Fibroblast of skin of right biceps (primary cell): Measurements from ENCODE around the gene VSTM1.
A peak's percentile ranks its signal among the peaks of the same experiment; 100 is the strongest.
"Not testable (repeated sequence)": the region's sequence is repeated elsewhere in the genome, so short reads cannot be mapped to it uniquely, and the experiment has no call there.

Experiments
- DNase-seq: peaks from one replicate; pipeline ENCODE4 v3.0.0-alpha.2; 2013

VSTM1 gene

DNA sequence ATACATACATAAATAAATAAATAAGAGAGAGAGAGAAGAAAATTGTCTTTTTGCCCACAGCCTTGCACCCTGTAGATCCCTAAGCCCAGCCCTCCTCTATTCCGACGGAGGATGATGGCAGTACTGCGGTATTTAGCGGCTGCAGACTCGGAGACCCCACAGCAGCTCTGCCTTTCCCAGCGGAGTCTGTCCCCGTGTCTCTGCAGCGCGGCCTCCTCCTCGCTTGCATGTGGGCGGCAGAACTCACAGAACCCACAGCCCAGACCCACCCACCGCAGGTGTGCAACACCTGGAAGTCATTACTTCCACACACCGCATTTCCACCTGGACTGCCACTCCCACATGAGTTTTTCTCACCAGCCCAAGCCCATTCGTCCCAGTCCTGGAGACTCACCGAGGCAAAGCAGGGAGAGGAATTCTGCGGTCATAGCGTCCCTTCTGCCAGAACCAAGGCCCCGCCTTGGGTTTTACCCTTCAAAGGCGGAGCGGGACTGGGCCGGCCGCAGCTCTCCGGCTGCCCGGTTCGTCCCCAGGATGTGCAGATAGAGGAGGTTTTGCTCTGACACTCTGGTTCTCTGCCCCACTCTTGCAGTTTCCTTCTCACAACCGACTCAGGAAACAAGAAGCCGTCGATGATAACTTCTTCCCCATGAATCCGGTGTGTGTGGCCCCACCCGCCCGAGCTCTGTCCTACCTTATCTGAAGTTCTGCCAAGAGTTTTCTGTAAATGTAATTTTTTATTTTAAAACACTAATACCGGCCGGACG lies at the start of gene VSTM1:
TSS of gene VSTM1 (minus strand) at position 548 of the 767 bp plus-strand sequence. CDS start at position 428, 120 bp downstream.
- no peak for DNase-seq

- no peak for DNase-seq
Measured at GRCh38 chr19:54109651-54110050, 46.0 kb upstream of the VSTM1 start.

DNA sequence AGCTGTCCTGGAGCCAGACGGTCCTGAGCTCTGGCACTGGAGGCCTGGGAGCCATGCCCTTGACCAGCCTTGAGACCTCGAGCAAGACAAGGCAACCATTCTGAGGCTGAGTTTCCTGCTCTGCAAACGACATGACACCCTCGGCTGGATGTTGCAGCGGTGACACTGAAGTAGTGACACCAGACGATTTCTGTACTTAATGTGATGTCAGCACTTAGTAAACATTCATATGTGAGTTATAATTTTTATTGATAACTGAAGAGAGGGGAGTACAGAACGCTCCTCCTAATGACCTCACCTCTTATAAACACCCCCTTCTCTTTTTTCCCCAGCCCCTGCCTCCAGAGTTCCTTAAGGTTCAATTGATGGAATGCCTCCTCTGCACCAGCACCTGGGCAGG lies 44.8 kb upstream of the VSTM1 start:
- no peak for DNase-seq

DNA sequence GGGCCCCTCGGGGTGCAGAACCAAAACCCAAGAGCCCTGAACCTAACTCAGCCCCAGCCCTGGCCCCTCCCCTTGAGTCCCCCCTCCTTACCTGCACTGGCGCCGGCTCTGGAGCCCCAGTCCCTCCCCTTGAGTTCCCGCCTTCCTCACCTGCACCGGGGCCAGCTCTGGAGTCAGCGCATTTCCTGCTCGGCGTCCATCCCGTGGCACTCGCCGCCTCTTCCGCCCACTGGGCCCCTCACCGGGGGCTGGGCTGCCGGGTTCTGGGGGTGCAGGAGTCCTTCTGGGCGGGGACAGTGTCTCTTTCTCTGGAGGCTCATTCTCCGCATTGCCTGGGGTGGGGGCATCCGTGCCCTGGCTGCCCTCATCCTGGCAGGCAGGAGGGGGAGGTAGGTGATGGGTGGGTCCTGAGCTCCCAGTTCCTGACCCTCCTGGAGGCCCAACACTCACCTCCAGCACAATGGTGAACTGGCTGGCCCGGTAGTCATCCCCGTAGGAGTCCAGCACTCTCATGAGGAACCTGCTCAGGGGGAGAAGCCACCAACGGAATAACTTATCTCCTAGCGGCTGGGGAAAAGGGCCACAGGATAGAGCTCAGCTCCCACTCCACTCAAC lies 44.3 kb upstream of the VSTM1 start:
- no peak for DNase-seq

DNA sequence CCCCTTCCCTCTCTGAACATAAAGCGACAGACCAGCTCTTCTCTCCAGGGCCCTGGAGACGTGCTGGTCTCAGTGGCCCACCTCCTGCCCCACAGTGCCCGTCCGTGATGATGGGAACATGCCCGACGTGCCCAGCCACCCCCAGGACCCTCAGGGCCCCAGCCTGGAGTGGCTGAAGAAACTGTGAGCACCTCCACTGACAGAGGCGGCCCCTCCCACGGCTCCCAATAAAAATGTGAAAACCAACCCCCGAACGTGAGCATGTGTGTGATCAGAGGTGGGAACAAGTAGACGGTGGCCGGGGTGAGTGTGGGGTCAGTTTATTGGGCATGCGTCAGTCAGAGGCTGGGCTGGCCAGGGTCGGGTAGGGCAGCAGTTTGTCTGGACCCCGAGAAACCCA lies 43.0 kb upstream of the VSTM1 start:
- DNase-seq: no peak

DNA sequence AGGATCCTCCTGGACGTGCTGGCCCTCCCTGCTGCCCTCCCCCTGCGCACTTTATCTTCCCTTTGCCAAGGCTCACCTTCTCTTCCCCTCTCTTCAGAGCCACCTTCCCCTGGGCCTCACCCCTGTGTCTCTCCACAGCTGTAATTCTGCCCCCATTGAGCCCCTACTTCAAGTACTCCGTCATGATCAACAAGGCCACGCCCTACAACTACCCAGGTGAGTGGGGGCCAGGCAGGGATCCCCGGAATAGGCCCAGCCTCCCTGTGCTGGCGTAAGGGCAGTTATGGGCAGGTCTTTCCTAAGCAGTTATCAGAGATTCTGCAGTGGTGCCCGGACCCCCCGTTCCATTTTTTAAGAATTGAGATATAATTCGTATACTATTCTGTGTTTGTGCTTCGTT lies 42.1 kb upstream of the VSTM1 start:
- no peak for DNase-seq

DNA sequence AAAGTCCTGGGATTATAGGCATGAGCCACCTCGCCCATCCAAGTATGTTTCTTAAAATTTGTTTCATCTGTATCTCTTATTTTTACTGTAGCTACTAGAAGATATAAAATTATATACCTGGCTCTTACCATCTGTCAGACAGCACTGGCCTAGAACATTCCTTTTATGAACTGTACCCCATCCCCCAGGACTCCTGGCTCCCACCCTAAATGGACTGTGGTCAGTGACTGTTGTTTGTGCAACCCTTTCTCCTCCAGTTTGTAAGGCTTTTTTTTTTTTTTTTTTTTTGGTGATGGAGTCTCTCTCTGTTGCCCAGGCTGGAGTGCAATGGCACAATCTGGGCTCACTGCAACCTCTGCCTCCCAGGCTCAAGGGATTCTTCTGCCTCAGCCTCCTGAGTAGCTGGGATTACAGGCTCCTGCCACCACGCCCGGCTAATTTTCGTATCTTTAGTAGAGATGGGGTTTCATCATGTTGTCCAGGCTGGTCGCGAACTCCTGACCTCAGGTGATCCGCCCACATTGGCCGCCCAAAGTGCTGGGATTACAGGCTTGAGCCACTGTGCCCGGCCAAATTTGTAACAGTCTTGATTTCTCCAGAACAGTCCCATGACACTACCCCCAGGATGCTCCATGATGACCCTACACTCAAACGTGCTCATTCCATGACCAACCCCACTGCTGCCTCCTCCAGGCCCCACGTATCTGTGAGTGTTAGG lies 41.5 kb upstream of the VSTM1 start:
- no peak for DNase-seq

DNA sequence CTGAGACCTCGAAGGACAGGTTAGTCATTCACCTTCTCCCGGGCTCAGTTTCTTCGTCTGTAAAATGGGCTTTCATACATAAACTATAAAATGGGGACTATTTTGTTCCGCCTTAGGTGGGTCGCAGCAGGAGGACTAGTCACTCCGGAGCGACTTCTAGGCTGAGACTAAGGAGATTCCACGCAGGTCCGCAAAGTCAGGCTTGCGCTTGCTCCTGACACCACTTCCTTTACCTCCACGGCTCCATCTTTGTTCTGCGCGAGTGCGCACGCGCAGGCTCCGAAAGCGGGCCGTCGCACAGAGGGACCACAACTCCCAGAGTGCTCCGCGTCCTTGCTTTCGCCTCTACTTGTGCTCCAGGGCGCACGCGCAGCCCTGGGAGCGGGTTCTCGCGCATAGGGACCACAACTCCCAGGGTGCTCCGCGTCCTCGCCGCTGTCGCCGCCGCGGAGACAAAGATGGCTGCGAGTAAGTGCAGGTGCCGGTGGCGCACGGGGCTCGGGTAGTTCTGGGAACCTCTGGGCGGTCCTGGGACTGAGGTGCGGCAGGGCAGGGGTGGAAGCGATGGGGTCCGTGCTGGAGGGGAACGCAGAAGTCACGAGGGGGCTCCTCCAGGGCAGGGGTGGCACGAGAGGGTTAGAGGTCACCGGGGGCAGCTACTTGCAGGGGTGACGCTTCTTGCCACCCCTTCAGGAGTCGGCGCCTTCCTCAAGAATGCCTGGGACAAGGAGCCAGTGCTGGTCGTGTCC lies 38.9 kb upstream of the VSTM1 start, which contains the start of gene NDUFA3:
TSS of gene NDUFA3 (plus strand) at position 435 of the 749 bp plus-strand sequence. CDS start at position 459, 24 bp downstream.
- DNase-seq: peak; percentile 98

- peak; percentile 35 for DNase-seq
Measured at GRCh38 chr19:54100561-54100960, 36.9 kb upstream of the VSTM1 start, which contains the start of gene OSCAR. OSCAR (minus strand) TSS chr19:54100803; CDS start chr19:54100792, 11 bp downstream.

DNA sequence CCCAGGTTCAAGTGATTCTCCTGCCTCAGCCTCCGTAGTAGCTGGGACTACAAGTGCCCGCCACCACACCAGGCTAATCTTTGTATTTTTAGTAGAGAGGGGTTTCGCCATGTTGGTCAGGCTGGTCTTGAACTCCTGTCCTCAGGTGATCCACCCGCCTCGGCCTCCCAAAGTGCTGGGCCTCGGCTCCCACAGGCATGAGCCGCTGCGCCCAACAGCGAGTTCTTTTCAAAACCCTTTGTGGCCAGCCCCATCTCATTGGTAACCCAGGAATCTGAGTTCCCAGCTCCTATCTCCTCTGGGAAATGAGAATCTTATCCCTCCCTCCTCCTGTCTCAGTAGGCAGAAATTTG lies 36.2 kb upstream of the VSTM1 start:
- not testable (repeated sequence) for DNase-seq

DNA sequence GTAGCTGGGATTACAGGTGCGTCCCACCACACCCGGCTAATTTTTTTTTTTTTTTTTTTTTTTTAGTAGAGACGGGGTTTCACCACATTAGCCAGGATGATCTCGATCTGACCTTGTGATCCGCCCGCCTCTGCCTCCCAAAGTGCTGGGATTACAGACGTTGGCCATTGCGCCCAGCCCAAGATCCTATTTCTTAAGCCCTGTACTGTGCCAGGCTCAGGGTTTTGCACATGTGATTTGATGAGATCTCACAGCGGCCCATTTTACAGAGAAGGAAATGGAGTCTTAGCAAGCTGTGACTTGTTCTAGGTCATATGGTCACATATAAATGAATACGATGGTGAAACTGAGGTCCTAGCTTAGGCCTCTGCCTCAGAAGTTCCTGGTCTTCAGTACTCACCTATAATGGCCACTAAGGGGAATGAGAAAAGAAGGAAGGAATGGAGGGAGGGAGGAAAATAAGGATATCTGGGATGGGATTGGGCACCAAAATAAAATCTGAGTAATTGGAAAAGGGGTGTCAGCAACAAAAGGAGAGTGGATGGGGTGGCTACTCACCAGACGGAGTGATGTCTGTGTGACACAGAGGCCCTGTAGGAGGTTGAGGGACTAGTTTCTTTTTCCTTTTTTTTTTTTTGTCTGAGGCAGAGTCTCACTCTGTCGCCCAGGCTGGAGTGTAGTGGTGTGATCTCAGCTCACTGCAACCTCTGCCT lies 35.6 kb upstream of the VSTM1 start:
- DNase-seq: no peak

GRCh38 chr19:54096617-54097106 lies 33.0 kb upstream of the VSTM1 start:
- DNase-seq: peak; percentile 60

DNA sequence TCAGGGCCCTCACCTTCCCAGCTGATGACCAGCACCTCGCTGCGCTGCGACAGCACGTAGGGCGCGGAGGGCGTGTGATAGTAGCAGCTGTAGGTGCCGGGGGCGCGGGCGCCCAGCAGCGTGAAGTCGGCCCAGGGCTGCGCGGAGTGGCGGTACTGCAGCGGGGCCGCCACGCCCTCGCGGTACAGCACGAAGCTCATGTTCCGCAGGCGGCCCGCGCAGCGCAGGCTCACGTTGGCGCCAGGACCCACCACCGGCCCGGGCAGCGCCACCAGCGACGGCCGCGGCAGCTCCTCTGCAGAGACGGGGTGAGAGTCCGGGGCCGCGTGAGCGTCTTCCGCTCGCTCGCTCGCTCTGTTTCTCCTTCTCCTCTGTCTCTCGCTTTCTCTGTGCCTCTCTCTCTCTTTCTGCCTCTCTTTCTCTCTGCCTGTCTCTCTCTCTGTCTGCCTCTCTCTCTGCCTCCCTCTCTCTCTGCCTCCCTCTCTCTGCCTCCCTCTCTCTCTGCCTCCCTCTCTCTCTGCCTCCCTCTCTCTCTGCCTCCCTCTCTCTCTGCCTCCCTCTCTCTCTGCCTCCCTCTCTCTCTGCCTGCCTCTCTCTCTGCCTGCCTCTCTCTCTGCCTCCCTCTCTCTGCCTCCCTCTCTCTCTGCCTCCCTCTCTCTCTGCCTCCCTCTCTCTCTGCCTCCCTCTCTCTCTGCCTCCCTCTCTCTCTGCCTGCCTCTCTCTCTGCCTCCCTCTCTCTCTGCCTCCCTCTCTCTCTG lies 32.3 kb upstream of the VSTM1 start:
- peak; percentile 58 for DNase-seq

DNA sequence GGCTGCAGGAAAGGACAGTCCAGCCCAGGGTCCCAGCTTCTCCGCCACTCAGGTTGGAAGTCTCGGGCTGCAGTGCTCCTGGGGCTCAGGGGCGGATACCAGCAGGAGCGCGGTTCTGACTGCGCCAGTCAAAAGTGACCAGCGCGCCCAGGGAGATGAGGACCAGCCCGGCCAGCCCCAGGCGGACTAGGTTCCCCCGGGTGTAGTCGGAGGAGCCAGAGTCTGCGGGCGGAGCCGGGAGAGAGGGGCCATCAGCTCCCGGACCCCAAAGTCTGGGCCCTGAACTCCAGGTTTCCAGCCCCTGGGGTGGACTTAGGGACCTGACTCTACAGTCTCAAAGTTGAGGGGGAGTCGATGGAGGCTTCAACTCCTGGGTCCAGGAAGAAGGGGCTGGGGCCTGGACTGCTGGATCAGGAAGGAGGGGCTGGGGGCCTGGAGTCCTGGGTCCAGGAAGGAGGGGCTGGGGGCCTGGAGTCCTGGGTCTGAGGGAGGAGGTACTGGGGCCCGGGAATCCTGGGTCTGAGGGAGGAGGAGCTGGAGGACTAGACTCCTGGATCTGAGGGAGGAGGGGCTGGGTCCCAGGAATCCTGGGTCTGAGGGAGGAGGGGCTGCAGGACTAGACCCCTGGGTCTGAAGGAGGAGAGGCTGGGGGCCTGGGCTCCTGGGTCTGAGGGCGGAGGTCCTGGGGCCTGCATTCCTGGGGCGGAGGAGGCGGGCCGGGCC lies 31.6 kb upstream of the VSTM1 start:
- no peak for DNase-seq

- DNase-seq: no peak
Measured at GRCh38 chr19:54094426-54095000, 30.8 kb upstream of the VSTM1 start.

- no peak for DNase-seq
Measured at GRCh38 chr19:54084410-54084809, 20.7 kb upstream of the VSTM1 start.

- DNase-seq: no peak
Measured at GRCh38 chr19:54081032-54081431, 17.3 kb upstream of the VSTM1 start, which contains the start of gene TARM1. TARM1 (minus strand) TSS chr19:54081365; CDS start chr19:54081340, 25 bp downstream.

DNA sequence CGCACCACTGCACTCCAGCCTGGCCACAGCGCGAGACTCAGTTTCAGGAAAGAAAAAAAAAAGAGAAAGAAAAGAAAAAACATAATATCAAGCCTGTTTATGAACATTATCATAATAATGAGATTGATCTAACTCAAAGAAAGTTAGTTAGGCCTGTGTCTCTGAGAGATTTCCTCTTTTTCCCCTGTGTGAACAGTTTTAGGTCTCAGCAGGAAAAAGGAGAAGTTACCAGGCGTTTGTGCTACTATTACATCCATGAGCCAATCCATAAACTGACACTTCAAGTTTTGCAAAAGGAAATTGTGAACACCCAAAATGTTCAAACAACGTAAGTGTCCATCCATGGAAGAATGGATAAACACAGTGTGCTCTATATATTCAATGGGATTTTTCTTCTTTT lies 13.6 kb upstream of the VSTM1 start:
- no peak for DNase-seq

DNA sequence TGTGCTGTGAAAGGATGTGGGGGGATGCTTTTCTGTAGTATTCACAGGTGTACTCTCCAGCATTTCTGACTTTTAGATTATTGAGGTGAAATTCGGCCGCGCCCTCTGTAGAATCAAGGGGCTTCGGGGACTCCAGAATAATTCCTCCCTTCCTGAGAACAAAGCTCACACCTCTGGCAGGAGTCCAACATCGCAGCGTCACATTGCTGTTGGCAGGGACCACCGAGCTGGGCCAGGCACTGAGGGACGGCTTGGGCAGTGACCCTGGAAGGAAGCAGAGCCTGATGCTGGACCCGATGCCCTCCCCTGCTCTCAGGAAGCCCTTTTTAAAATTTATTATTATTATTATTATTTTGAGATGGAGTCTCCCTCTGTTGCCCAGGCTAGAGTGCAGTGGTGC lies 11.2 kb upstream of the VSTM1 start:
- DNase-seq: no peak

GRCh38 chr19:54073829-54074228 lies 10.1 kb upstream of the VSTM1 start:
- DNase-seq: no peak
